H9 (cell line): ENCODE measurements around the gene ULK4. TPM values are rescaled to one million over a fixed set of nuclear protein-coding genes. Genes with fewer than 3 reads are reported as not detected.

Experiments used
- DNase-seq: peaks from one replicate; pipeline ENCODE4 v3.0.0-alpha.2; 2017
- H2AFZ ChIP-seq: one replicate; pipeline ENCODE4 v1.6.1; 2013; ENCODE audit warnings: mild to moderate bottlenecking, low read length, control low read depth, moderate library complexity
- H2AK5ac ChIP-seq: 2 replicates; pipeline ENCODE4 v1.6.1; 2013; ENCODE audit warnings: low read length, control low read depth, mixed read lengths; ENCODE audit not compliant: insufficient read length
- H2BK120ac ChIP-seq: one replicate; pipeline ENCODE4 v1.6.1; 2013; ENCODE audit warnings: low read depth, mild to moderate bottlenecking, low read length, control low read depth, inconsistent platforms; ENCODE audit not compliant: poor library complexity, severe bottlenecking
- H2BK12ac ChIP-seq: 2 replicates; pipeline ENCODE4 v1.6.1; 2013; ENCODE audit warnings: low read length, control low read depth, mixed read lengths, low read depth; ENCODE audit not compliant: insufficient read length
- H2BK15ac ChIP-seq: 2 replicates; pipeline ENCODE4 v1.6.1; 2013; ENCODE audit warnings: low read depth, low read length, control low read depth
- H2BK20ac ChIP-seq: one replicate; pipeline ENCODE4 v1.6.1; 2013; ENCODE audit warnings: low read depth, mild to moderate bottlenecking, low read length, control low read depth, inconsistent platforms; ENCODE audit not compliant: poor library complexity, severe bottlenecking
- H2BK5ac ChIP-seq: 2 replicates; pipeline ENCODE4 v1.6.1; 2013; ENCODE audit warnings: low read length, control low read depth, mixed read lengths; ENCODE audit not compliant: insufficient read length
- H3K14ac ChIP-seq: 2 replicates; pipeline ENCODE4 v1.6.1; 2013; ENCODE audit warnings: low read length, control low read depth; ENCODE audit not compliant: insufficient read depth
- H3K18ac ChIP-seq: 2 replicates; pipeline ENCODE4 v1.6.1; 2013; ENCODE audit warnings: low read depth, mild to moderate bottlenecking, mixed read lengths, low read length, control low read depth; ENCODE audit not compliant: insufficient read length
- H3K23ac ChIP-seq: 2 replicates; pipeline ENCODE4 v1.6.1; 2013; ENCODE audit warnings: low read length, control low read depth, mixed read lengths, low read depth; ENCODE audit not compliant: insufficient read length
- H3K23me2 ChIP-seq: 2 replicates; pipeline ENCODE4 v1.6.1; 2013; ENCODE audit warnings: low read depth, mild to moderate bottlenecking, mixed read lengths, low read length, control low read depth; ENCODE audit not compliant: insufficient read length, poor library complexity, severe bottlenecking
- H3K27ac ChIP-seq: 2 replicates; pipeline ENCODE4 v1.5.1; 2013; ENCODE audit warnings: low read length, control low read depth, mixed read lengths, low read depth; ENCODE audit not compliant: insufficient read length
- H3K27me3 ChIP-seq: 2 replicates; pipeline ENCODE4 v1.6.1; 2013; ENCODE audit warnings: low read length, control low read depth, inconsistent platforms; ENCODE audit not compliant: insufficient read depth
- H3K4ac ChIP-seq: 2 replicates; pipeline ENCODE4 v1.6.1; 2013; ENCODE audit warnings: low read depth, mild to moderate bottlenecking, control low read depth, inconsistent platforms, low read length, moderate library complexity
- H3K4me1 ChIP-seq: 2 replicates; pipeline ENCODE4 v1.6.1; 2013; ENCODE audit warnings: low read length, control low read depth, inconsistent platforms; ENCODE audit not compliant: insufficient read depth
- H3K4me2 ChIP-seq: 2 replicates; pipeline ENCODE4 v1.6.1; 2013; ENCODE audit warnings: low read length, control low read depth, mixed read lengths; ENCODE audit not compliant: insufficient read length, insufficient read depth
- H3K56ac ChIP-seq: 2 replicates; pipeline ENCODE4 v1.6.1; 2013; ENCODE audit warnings: low read depth, mild to moderate bottlenecking, mixed read lengths, low read length, control low read depth; ENCODE audit not compliant: insufficient read length
- H3K79me1 ChIP-seq: 2 replicates; pipeline ENCODE4 v1.6.1; 2013; ENCODE audit warnings: low read depth, mild to moderate bottlenecking, moderate library complexity, low read length, control low read depth, inconsistent platforms; ENCODE audit not compliant: insufficient read depth, poor library complexity, severe bottlenecking
- H3K79me2 ChIP-seq: 2 replicates; pipeline ENCODE4 v1.6.1; 2013; ENCODE audit warnings: low read length, control low read depth, inconsistent platforms; ENCODE audit not compliant: insufficient read depth
- H3K9ac ChIP-seq: 2 replicates; pipeline ENCODE4 v1.6.1; 2013; ENCODE audit warnings: low read length, control low read depth, mixed read lengths; ENCODE audit not compliant: insufficient read length; ENCODE audit errors: extremely low read depth
- H3K9me3 ChIP-seq: one replicate; pipeline ENCODE4 v1.6.1; 2013; ENCODE audit warnings: low read depth, low read length, inconsistent platforms; ENCODE audit not compliant: control insufficient read depth
- H3T11ph ChIP-seq: one replicate; pipeline ENCODE4 v1.6.1; 2013; ENCODE audit warnings: mild to moderate bottlenecking, low read length, control low read depth, inconsistent platforms
- H4K20me1 ChIP-seq: one replicate; pipeline ENCODE4 v1.6.1; 2013; ENCODE audit not compliant: control insufficient read depth, insufficient read length, insufficient read depth
- H4K5ac ChIP-seq: 2 replicates; pipeline ENCODE4 v1.6.1; 2013; ENCODE audit warnings: low read depth, mild to moderate bottlenecking, mixed read lengths, low read length, control low read depth; ENCODE audit not compliant: insufficient read length
- H4K8ac ChIP-seq: replicated peaks from 2 replicates; pipeline ENCODE4 v1.6.1; 2013; ENCODE audit warnings: low read length, control low read depth, mixed read lengths, low read depth; ENCODE audit not compliant: insufficient read length
- H4K91ac ChIP-seq: 2 replicates; pipeline ENCODE4 v1.6.1; 2013; ENCODE audit warnings: low read depth, mild to moderate bottlenecking, moderate library complexity, mixed read lengths, low read length, control low read depth; ENCODE audit not compliant: insufficient read length
- H3K27ac Mint-ChIP-seq, 3 experiments: 2 replicates in 2 of 3; 3 replicates in 1 of 3; pipeline ENCODE4 v1.8.0; 2020 to 2021; ENCODE audit warnings: mixed read lengths in 3 of 3, mild to moderate bottlenecking in 1 of 3, moderate library complexity in 1 of 3
- H3K27me3 Mint-ChIP-seq: 2 replicates; pipeline ENCODE4 v1.8.0; 2021; ENCODE audit warnings: low read depth, mild to moderate bottlenecking, moderate library complexity, mixed read lengths
- H3K36me3 Mint-ChIP-seq, 3 experiments: 2 replicates in 2 of 3; 3 replicates in 1 of 3; pipeline ENCODE4 v1.8.0; 2020 to 2021; ENCODE audit warnings: low read depth in 3 of 3, mixed read lengths in 3 of 3; ENCODE audit not compliant: insufficient read depth in 1 of 3
- H3K4me1 Mint-ChIP-seq, 2 experiments: 2 replicates each; pipeline ENCODE4 v1.8.0; 2020; ENCODE audit warnings: mixed read lengths in 2 of 2
- H3K4me3 Mint-ChIP-seq, 2 experiments: 2 replicates in 1 of 2; 3 replicates in 1 of 2; pipeline ENCODE4 v1.8.0; 2020 to 2021; ENCODE audit warnings: mild to moderate bottlenecking in 2 of 2, mixed read lengths in 2 of 2, moderate library complexity in 1 of 2
- H3K9me3 Mint-ChIP-seq, 2 experiments: 2 replicates in 1 of 2; 3 replicates in 1 of 2; pipeline ENCODE4 v1.8.0; 2020; ENCODE audit warnings: mild to moderate bottlenecking in 2 of 2, mixed read lengths in 2 of 2, moderate library complexity in 1 of 2
- WGBS: extraction: QIAGEN DNeasy Blood & Tissue Kit; methylation state at CpG from one replicate; pipeline ENCODE4 v1.1.7; 2013; ENCODE audit warnings: missing lambda C conversion rate, low lambda C conversion rate, mixed read lengths; ENCODE audit not compliant: insufficient read length; ENCODE audit errors: extremely low coverage; 5-methylcytosine and 5-hydroxymethylcytosine counted together
- total RNA-seq: library from RNA; stranded (reverse); gene quantifications from 2 replicates; pipeline ENCODE4 v1.2.1, GENCODE V29; 2021
- TF ChIP-seq, protein P1 (sequence below): fragments of 200-600 bp; sonication (generic); conservative IDR thresholded peaks from 3 replicates; pipeline ENCODE4 v1.8.0; 2021; ENCODE audit warnings: antibody characterized with exemption, mild to moderate bottlenecking

ULK4 gene
- total RNA-seq, 1 experiment from 2014 or later = 12.9 TPM

DNA sequence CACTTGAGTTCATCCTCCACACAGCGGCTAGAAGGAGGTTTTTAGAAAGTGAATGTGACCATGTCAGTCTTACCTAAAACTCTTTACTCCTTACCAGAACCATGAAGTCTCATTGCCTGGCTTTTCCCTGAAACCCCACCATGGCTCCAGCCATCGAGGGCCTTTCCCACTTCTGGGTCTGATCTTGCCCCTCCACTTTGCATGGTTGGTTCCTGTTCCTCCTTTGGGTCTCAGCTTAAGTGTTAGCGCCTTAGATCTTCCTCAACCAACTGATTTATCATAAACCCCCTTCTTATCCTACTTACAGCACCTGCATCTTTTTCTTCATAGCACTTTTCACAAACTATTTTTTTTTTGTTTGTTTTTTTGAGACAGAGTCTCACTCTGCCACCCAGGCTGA lies 45.9 kb upstream of the ULK4 start:
- H3K36me3 Mint-ChIP-seq = peaks cover 0 to 2% (median 0%) of the 10 kb centered on the region in 3 experiments; a peak in 3 of 7 replicates
- H2AK5ac ChIP-seq = no peak overlapping the region
- WGBS = no CpG with 5 or more reads among the region's 3 CpGs

More for the DNA sequence above, 45.9 kb upstream of the ULK4 start:
- Histone ChIP-seq H3K14ac (no peak overlapping the region), H3K4ac (no peak overlapping the region), H4K91ac (no peak overlapping the region), H3K79me2 (no peaks in the 10 kb centered on the region), H3K27me3 (no peaks in the 10 kb centered on the region), H4K20me1 (no peaks in the 10 kb centered on the region), H3K27ac (no peak overlapping the region), H4K8ac (no peak overlapping the region), H2BK15ac (no peak overlapping the region), H3K4me2 (no peak overlapping the region), H3K9me3 (no peaks in the 10 kb centered on the region), H3K23me2 (peaks cover under 1% of the 10 kb centered on the region), H3K23ac (no peak overlapping the region), H4K5ac (no peak overlapping the region), H3K79me1 (no peaks in the 10 kb centered on the region), H3K4me1 (no peaks in the 10 kb centered on the region), H2BK5ac (no peak overlapping the region), H3K18ac (no peak overlapping the region), H3T11ph (no peak overlapping the region), H3K56ac (no peak overlapping the region), H2BK20ac (no peak overlapping the region), H2BK12ac (no peak overlapping the region), H2AFZ (no peak overlapping the region), H3K9ac (no peak overlapping the region), H2BK120ac (no peak overlapping the region)
- DNase-seq = no peak
- Mint-ChIP-seq H3K27ac (no peak overlapping the region), H3K4me3 (no peak overlapping the region), H3K9me3 (peaks cover under 1 to 1% of the 10 kb centered on the region in 2 experiments; a peak in 4 of 5 replicates), H3K27me3 (no peaks in the 10 kb centered on the region; the same call in none of the 2 replicates), H3K4me1 (peaks cover 5% of the 10 kb centered on the region in 2 experiments)
- TF ChIP-seq, protein P1, sequence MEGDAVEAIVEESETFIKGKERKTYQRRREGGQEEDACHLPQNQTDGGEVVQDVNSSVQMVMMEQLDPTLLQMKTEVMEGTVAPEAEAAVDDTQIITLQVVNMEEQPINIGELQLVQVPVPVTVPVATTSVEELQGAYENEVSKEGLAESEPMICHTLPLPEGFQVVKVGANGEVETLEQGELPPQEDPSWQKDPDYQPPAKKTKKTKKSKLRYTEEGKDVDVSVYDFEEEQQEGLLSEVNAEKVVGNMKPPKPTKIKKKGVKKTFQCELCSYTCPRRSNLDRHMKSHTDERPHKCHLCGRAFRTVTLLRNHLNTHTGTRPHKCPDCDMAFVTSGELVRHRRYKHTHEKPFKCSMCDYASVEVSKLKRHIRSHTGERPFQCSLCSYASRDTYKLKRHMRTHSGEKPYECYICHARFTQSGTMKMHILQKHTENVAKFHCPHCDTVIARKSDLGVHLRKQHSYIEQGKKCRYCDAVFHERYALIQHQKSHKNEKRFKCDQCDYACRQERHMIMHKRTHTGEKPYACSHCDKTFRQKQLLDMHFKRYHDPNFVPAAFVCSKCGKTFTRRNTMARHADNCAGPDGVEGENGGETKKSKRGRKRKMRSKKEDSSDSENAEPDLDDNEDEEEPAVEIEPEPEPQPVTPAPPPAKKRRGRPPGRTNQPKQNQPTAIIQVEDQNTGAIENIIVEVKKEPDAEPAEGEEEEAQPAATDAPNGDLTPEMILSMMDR = no peak
